Retinal pigment epithelial cell (primary cell): ENCODE measurements around the gene DNAJC12.

Experiments used
- DNase-seq: peaks from one replicate; pipeline ENCODE4 v3.0.0-alpha.2; 2010; ENCODE audit warnings: low read depth
- H3K4me3 ChIP-seq: 2 replicates; pipeline ENCODE4 v1.5.1; 2011; ENCODE audit warnings: mild to moderate bottlenecking, low read length, control low read depth, moderate library complexity
- TF ChIP-seq, protein P1 (sequence below): conservative IDR thresholded peaks from 2 replicates; pipeline ENCODE4 v1.5.1; 2011; ENCODE audit warnings: low read depth, low read length, control low read depth, inconsistent platforms

DNAJC12 gene

DNA sequence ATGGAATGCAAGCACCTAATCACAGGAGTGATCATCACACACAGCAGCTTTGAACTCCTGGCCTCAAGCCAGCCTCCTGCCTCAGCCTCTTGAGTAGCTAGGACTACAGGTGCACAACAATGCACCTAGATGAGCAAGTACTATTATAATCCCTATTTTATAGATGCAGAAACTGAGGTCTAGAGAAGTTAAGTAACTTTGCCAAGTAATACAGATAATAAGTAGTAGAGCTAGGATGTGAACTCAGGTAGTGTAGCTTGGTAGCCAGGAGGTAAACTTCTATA lies 33.7 kb downstream of the DNAJC12 start:
- DNase-seq: no peak
- TF ChIP-seq, protein P1, sequence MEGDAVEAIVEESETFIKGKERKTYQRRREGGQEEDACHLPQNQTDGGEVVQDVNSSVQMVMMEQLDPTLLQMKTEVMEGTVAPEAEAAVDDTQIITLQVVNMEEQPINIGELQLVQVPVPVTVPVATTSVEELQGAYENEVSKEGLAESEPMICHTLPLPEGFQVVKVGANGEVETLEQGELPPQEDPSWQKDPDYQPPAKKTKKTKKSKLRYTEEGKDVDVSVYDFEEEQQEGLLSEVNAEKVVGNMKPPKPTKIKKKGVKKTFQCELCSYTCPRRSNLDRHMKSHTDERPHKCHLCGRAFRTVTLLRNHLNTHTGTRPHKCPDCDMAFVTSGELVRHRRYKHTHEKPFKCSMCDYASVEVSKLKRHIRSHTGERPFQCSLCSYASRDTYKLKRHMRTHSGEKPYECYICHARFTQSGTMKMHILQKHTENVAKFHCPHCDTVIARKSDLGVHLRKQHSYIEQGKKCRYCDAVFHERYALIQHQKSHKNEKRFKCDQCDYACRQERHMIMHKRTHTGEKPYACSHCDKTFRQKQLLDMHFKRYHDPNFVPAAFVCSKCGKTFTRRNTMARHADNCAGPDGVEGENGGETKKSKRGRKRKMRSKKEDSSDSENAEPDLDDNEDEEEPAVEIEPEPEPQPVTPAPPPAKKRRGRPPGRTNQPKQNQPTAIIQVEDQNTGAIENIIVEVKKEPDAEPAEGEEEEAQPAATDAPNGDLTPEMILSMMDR: no peak

DNA sequence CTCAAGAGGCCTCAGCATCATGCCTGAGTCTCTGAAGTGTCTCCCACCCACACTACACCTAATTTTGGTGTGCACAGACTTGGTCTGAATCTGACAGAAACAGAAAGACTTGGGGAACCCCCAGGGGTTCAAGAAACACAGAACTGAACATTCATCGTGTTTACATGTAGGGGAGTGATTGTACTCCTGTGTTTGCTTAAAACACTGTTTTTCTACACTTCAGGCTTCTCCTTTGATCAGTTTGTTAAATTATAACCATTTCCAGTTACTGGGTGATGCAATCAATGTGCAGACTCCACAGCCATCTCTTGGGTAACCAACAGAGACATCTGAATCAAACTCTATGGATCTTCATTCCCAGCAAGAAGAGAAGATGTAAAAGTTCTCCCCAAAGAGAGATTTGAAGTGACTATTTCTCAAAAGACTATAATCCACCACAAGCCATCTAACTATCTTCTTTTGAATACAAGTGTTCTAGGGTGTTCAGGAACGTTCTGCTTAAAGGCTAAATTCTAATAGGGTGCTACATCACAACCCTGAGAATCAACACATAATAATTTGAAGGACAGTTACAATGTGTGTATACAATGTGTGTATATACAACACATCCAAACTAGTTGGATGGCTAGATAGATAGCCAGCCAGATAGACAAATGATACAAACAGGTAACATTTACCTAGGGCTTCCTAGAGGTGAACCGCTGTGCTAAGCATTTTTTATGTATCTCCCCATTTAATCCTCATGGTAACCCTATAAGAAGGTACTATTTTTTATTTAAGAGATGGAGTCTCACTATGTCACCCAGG lies 34.2 kb downstream of the DNAJC12 start:
- TF ChIP-seq, protein P1: no peak
- no peak for DNase-seq
- H3K4me3 ChIP-seq: no peak overlapping the region

More for the DNA sequence above, 33.7 kb downstream of the DNAJC12 start:
- H3K4me3 ChIP-seq: no peak overlapping the region

DNA sequence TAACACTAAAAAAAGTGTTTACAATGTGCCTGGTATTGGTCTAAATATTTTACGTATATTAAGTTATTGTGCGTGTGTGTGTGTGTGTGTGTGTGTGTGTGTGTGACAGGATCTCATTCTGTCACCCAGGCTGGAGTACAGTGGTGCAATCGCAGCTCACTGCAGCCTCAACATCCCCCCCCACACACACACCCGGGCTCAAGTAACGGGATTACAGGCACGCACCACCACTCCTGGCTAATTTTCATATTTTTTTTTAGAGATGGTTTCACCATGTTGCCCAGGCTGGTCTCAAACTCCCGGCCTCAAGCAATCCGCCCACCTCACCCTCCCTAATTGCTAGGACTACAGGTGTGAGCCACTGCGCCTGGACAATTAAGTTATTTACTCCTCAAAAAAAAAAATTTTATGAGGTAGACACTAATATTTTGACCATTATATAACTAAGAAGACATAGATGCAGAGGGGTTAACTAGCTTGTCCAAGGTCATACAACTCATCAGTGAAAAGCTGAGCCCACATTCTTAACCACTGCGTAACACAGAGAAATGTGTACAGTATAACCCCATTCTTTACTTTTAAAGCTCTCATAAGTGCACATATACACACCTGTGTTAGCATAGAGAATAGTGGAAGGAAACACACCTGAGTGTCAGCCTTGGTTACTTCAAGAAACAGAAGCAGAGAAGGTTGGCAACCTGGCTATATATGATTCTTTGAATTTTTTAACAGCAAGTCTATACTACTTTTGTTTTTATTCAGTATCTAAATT lies 35.0 kb downstream of the DNAJC12 start:
- H3K4me3 ChIP-seq: no peak overlapping the region
- TF ChIP-seq, protein P1: no peak
- no peak for DNase-seq

DNA sequence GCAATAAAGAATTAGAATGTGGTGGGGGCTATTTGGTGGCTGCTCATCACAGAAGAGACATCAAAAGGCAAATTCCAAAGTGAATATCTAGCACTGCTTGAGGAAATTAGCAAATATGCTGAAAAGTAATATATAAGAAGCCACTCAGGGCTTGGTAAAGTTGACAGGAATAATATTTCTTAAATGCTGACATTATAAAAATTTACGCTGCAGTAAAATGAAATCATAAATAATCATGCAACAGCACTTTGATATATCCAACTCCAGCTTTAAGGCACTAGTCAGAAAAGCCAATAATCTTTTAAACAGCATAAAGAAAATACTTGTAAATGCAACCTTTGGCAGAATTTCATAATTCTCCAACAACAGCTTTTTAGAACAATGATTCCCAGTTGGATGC lies 36.9 kb downstream of the DNAJC12 start:
- no peak for DNase-seq
- no peak overlapping the region for H3K4me3 ChIP-seq
- TF ChIP-seq, protein P1: no peak

DNA sequence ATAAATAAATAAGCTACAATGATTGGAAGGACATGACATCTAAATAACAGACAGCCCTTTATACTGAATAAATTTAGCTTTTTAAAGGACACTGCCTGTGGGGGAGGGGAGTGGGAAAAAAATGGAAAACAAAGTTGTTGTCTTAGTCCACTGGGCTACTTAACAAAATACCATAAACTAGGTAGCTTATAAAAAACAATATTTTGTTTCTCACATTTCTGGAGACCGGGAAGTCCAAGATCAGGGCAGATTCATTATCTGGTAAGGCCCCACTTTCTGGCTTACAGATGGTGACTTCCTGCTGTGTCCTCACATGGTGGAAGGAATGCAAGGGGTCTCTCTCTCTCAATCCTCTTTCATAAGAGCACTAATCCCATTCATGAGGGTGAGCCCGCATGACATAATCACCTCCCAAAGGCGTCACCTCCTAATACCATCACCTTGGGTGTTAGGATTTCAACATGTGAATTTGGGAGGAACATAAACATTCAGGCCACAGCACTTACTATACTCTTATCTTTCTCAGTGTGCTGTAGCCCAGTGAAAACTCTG lies 43.0 kb downstream of the DNAJC12 start:
- TF ChIP-seq, protein P1: no peak
- peak; percentile 64 for DNase-seq
- no peak overlapping the region for H3K4me3 ChIP-seq

DNA sequence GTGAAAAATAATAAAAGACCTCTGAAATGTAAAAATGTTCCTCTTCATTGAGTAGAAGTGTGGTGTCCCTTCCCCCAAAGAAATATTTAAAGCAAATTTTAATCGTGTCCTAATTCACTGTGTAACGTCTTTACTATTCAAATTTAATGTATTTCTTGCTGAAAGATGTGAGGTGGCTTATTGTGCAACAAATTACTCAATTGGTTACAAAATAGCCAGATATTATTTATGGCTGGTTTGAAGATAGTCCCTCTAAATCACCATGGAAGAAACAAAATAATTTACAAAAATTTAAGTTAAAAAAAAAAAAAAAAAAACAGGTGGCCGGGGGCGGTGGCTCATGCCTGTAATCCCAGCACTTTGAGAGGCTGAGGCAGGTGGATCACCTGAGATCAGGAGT lies 43.7 kb downstream of the DNAJC12 start:
- no peak overlapping the region for H3K4me3 ChIP-seq
- TF ChIP-seq, protein P1: no peak
- DNase-seq: no peak
